Common myeloid progenitor, CD34-positive (primary cell): ENCODE results near the gene KLF5.

Experiments used
- CTCF ChIA-PET: fragments of 350-600 bp; sonication (Branson Sonifier 250); formaldehyde crosslinking; loops from one replicate; lab custom pipeline; 2021; ENCODE audit warnings: antibody characterized with exemption; lab: Charles Lee
- POLR2A ChIA-PET: fragments of 350-600 bp; sonication (Branson Sonifier 250); formaldehyde crosslinking; loops from one replicate; lab custom pipeline; 2021; ENCODE audit warnings: antibody characterized with exemption; lab: Charles Lee
- DNase-seq, 3 donors: peaks; one replicate each; pipeline versions ENCODE4 v3.0.0 to v3.0.0-alpha.2; 2013
- H3K27ac ChIP-seq, 2 experiments: 1 replicate in 1 of 2; 2 replicates in 1 of 2; pipeline ENCODE4 v1.7.0; 2013; ENCODE audit warnings: inconsistent platforms in 2 of 2, low read length in 2 of 2, mild to moderate bottlenecking in 2 of 2, low read depth in 1 of 2, moderate library complexity in 1 of 2; ENCODE audit not compliant: severe bottlenecking in 2 of 2, insufficient read depth in 1 of 2, poor library complexity in 1 of 2
- H3K27me3 ChIP-seq, 5 experiments: replicated peaks in 2 of 5; 1 replicate in 3 of 5; 2 replicates in 2 of 5; pipeline versions ENCODE4 v1.6.1 to v1.7.0; 2013; ENCODE audit warnings: low read length in 4 of 5, mild to moderate bottlenecking in 2 of 5, moderate library complexity in 2 of 5, inconsistent platforms in 1 of 5; ENCODE audit not compliant: insufficient read depth in 5 of 5, control insufficient read depth in 4 of 5
- H3K36me3 ChIP-seq, 4 experiments: 1 replicate in 2 of 4; 2 replicates in 2 of 4; pipeline versions ENCODE4 v1.6.1 to v1.7.0; 2013; ENCODE audit warnings: low read length in 3 of 4, control low read depth in 1 of 4, mild to moderate bottlenecking in 1 of 4; ENCODE audit not compliant: control insufficient read depth in 4 of 4, insufficient read depth in 4 of 4
- H3K4me1 ChIP-seq, 4 experiments: 1 replicate in 3 of 4; 2 replicates in 1 of 4; pipeline versions ENCODE4 v1.6.1 to v1.7.1; 2013; ENCODE audit warnings: low read length in 3 of 4, mild to moderate bottlenecking in 3 of 4, control low read depth in 1 of 4, inconsistent platforms in 1 of 4, moderate library complexity in 1 of 4; ENCODE audit not compliant: control insufficient read depth in 4 of 4, insufficient read depth in 4 of 4; ENCODE audit errors: control extremely low read depth in 1 of 4
- H3K4me3 ChIP-seq, 7 experiments: 1 replicate in 4 of 7; 2 replicates in 3 of 7; pipeline versions ENCODE4 v1.5.1 to v1.7.0; 2013; ENCODE audit warnings: mild to moderate bottlenecking in 7 of 7, low read length in 6 of 7, moderate library complexity in 6 of 7, inconsistent platforms in 2 of 7, low read depth in 2 of 7, control low read depth in 1 of 7; ENCODE audit not compliant: insufficient read depth in 4 of 7, control insufficient read depth in 1 of 7; ENCODE audit errors: extremely low read depth in 1 of 7
- H3K9me3 ChIP-seq, 5 experiments: 1 replicate in 4 of 5; 2 replicates in 1 of 5; pipeline versions ENCODE4 v1.6.1 to v1.7.1; 2013; ENCODE audit warnings: low read length in 4 of 5, mild to moderate bottlenecking in 2 of 5, inconsistent platforms in 1 of 5, low read depth in 1 of 5, moderate library complexity in 1 of 5; ENCODE audit not compliant: control insufficient read depth in 4 of 5, insufficient read depth in 2 of 5; ENCODE audit errors: control extremely low read depth in 1 of 5
- WGBS: methylation state at CpG from one replicate; pipeline ENCODE4 v1.1.5; 2013; ENCODE audit not compliant: insufficient coverage; 5-methylcytosine and 5-hydroxymethylcytosine counted together

The KLF5 gene

GRCh38 chr13:73079359-73079758 is 20.6 kb downstream of the KLF5 start:
- H3K4me1 ChIP-seq: peaks cover 0 to 2% (median 0%) of the 10 kb centered on the region in 4 experiments
- WGBS: 100% methylated on average over 1 of the region's 3 CpGs
- H3K36me3 ChIP-seq: peaks cover 0 to 3% (median 0%) of the 10 kb centered on the region in 4 experiments
- no peaks in the 10 kb centered on the region for H3K9me3 ChIP-seq
- H3K4me3 ChIP-seq: no peak overlapping the region
- no peaks in the 10 kb centered on the region for H3K27me3 ChIP-seq
- DNase-seq: no peak
- H3K27ac ChIP-seq: no peak overlapping the region
- ChIA-PET POLR2A (interaction anchor here (0.8 kb wide), 1 partner anchor 10 kb away, joined by 4 read pairs; no protein-coding TSS in a partner anchor), CTCF (no interaction called here)

GRCh38 chr13:73081256-73081915 is 22.6 kb downstream of the KLF5 start:
- no peak overlapping the region for H3K4me3 ChIP-seq
- POLR2A ChIA-PET: no interaction called here

GRCh38 chr13:73082471-73082870 is 23.7 kb downstream of the KLF5 start:
- ChIA-PET POLR2A (no interaction called here), CTCF (no interaction called here)
- Histone ChIP-seq H3K4me1 (no peaks in the 10 kb centered on the region), H3K36me3 (no peaks in the 10 kb centered on the region), H3K27ac (no peak overlapping the region), H3K4me3 (no peak overlapping the region), H3K27me3 (no peaks in the 10 kb centered on the region), H3K9me3 (peaks cover 0 to 3% (median 0%) of the 10 kb centered on the region in 5 experiments)
- DNase-seq: no peak
- WGBS: 80% methylated on average over 1 of the region's 5 CpGs

More at GRCh38 chr13:73081256-73081915, 22.6 kb downstream of the KLF5 start:
- Histone ChIP-seq H3K4me1 (no peaks in the 10 kb centered on the region), H3K27me3 (no peaks in the 10 kb centered on the region), H3K36me3 (no peaks in the 10 kb centered on the region), H3K27ac (no peak overlapping the region), H3K9me3 (no peaks in the 10 kb centered on the region)
- 70% methylated on average over 4 of the region's 4 CpGs for WGBS
- CTCF ChIA-PET: interaction anchor here (2.0 kb wide), 1 partner anchor 9 kb away, joined by 5 read pairs; no protein-coding TSS in a partner anchor
- DNase-seq: no peak

- CTCF ChIA-PET: no interaction called here
- Histone ChIP-seq H3K4me3 (no peak overlapping the region), H3K4me1 (no peaks in the 10 kb centered on the region), H3K27me3 (no peaks in the 10 kb centered on the region), H3K9me3 (peaks cover 0 to 6% (median 0%) of the 10 kb centered on the region in 5 experiments), H3K27ac (no peak overlapping the region), H3K36me3 (no peaks in the 10 kb centered on the region)
- 88% methylated on average over 1 of the region's 4 CpGs for WGBS
- no peak for DNase-seq
- POLR2A ChIA-PET: no interaction called here
These were observed 24.1 kb downstream of the KLF5 start for GRCh38 chr13:73082895-73083294.

GRCh38 chr13:73088332-73088935 is 29.6 kb downstream of the KLF5 start:
- no peak for DNase-seq
- no peaks in the 10 kb centered on the region for H3K27me3 ChIP-seq
- peaks cover 0 to 3% (median 1%) of the 10 kb centered on the region in 4 experiments for H3K4me1 ChIP-seq
- WGBS: 100% methylated on average over 3 of the region's 4 CpGs
- no peak overlapping the region for H3K27ac ChIP-seq
- no peaks in the 10 kb centered on the region for H3K36me3 ChIP-seq
- no peak overlapping the region for H3K4me3 ChIP-seq
- ChIA-PET POLR2A (no interaction called here), CTCF (no interaction called here)
- peaks cover 0 to 19% (median 6%) of the 10 kb centered on the region in 5 experiments for H3K9me3 ChIP-seq

GRCh38 chr13:73089213-73089612 is 30.4 kb downstream of the KLF5 start:
- Histone ChIP-seq H3K4me3 (no peak overlapping the region), H3K4me1 (peaks cover 0 to 3% (median 1%) of the 10 kb centered on the region in 4 experiments), H3K9me3 (peaks cover 0 to 19% (median 6%) of the 10 kb centered on the region in 5 experiments), H3K36me3 (no peaks in the 10 kb centered on the region), H3K27me3 (no peaks in the 10 kb centered on the region), H3K27ac (no peak overlapping the region)
- no CpG with 5 or more reads among the region's 4 CpGs for WGBS
- POLR2A ChIA-PET: no interaction called here
- CTCF ChIA-PET: no interaction called here
- no peak for DNase-seq

- peaks cover 0 to 3% (median 1%) of the 10 kb centered on the region in 4 experiments for H3K4me1 ChIP-seq
- no peak overlapping the region for H3K4me3 ChIP-seq
- peak; percentile 21 to 47 (median 24) for DNase-seq
- H3K9me3 ChIP-seq: peaks cover 0 to 19% (median 6%) of the 10 kb centered on the region in 5 experiments
- ChIA-PET POLR2A (no interaction called here), CTCF (no interaction called here)
- 69% methylated on average over 7 of the region's 8 CpGs for whole genome bisulfite sequencing
- H3K27ac ChIP-seq: no peak overlapping the region
- H3K27me3 ChIP-seq: no peaks in the 10 kb centered on the region
- H3K36me3 ChIP-seq: no peaks in the 10 kb centered on the region
These were observed 31.5 kb downstream of the KLF5 start for GRCh38 chr13:73090116-73090822.
